ENCODE data around the gene DBI.

DBI gene

DNA sequence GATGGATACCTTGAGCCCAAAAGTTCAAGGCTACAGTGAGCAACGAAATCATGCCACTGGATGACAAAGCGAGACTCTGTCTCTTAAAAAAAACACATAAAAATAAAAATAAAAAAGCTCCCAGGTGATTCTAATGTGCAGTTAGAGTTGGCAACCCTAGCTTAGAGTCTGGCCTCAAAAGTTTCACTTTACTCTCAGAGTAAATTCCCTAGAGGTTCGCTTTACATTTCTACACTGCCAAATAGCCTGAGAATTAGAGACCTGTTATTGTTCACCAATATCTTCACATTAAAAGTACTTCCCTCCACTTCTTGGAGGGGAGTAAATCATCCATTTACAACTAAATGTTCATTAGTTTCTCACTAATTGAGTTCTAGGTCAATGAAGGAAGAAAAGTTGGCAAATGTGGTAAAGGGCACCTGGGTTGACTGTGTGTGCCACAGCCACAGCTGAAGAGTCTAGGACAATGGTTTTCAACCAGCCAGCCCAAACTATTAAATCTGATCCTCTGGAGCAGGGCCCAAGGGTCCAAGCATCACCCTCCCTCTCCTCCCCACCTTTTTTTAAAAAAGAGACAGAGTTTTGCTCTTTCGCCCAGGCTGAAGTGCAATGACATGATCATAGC lies 49.6 kb downstream of the DBI start:
- Histone ChIP-seq H3K4me3 (ENCODE audit: low read depth in 1 of 2, low read length in 2 of 2) (no peak overlapping the region), H3K9me3 (ENCODE audit: insufficient read depth, low read length, severe bottlenecking) (peaks cover 5% of the 10 kb centered on the region), H4K20me1 (ENCODE audit: insufficient read depth, low read length) (no peaks in the 10 kb centered on the region), H3K36me3 (ENCODE audit: insufficient read depth, low read length) (no peaks in the 10 kb centered on the region), H3K27ac (ENCODE audit: low read length) (no peak overlapping the region), H3K27me3 (ENCODE audit: insufficient read depth, low read length, poor library complexity) (peaks cover 7% of the 10 kb centered on the region), H2AFZ (ENCODE audit: low read depth, low read length) (no peak overlapping the region), H3K4me1 (ENCODE audit: insufficient read depth, low read length) (no peaks in the 10 kb centered on the region), H3K79me2 (ENCODE audit: insufficient read depth, low read length) (no peaks in the 10 kb centered on the region), H3K4me2 (ENCODE audit: insufficient read depth, low read length) (no peak overlapping the region), H3K9ac (ENCODE audit: low read depth, low read length) (no peak overlapping the region)
- no peak for ATAC-seq (ENCODE audit: insufficient read depth, low read depth)
- no peak for DNase-seq
- TF ChIP-seq, protein P1, sequence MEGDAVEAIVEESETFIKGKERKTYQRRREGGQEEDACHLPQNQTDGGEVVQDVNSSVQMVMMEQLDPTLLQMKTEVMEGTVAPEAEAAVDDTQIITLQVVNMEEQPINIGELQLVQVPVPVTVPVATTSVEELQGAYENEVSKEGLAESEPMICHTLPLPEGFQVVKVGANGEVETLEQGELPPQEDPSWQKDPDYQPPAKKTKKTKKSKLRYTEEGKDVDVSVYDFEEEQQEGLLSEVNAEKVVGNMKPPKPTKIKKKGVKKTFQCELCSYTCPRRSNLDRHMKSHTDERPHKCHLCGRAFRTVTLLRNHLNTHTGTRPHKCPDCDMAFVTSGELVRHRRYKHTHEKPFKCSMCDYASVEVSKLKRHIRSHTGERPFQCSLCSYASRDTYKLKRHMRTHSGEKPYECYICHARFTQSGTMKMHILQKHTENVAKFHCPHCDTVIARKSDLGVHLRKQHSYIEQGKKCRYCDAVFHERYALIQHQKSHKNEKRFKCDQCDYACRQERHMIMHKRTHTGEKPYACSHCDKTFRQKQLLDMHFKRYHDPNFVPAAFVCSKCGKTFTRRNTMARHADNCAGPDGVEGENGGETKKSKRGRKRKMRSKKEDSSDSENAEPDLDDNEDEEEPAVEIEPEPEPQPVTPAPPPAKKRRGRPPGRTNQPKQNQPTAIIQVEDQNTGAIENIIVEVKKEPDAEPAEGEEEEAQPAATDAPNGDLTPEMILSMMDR (IDR thresholded peaks at IDR 0.05; ENCODE audit: borderline replicate concordance, extremely low read depth, low read length, poor library complexity, severe bottlenecking): no peak
- no peak for TF ChIP-seq EZH2 (IDR thresholded peaks at IDR 0.05; ENCODE audit: borderline replicate concordance, low read depth, low read length, severe bottlenecking)

DNA sequence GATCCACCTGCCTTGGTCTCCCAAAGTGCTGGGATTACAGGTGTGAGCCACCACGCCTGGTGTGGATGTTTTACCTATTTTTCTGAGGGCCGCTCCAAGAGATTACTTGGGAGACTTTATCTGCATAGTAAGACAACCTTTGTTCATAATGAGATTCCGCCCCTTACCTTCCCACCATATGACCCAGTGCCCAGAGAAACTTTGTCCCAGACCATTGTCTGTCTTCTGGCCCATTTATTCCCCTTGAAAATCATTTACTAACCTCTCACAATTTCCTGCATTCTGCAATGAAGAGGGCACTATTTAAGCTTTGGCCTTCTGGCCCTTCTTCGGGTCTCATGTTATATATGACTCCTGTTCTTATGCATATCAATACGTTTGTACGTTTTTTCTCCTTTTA lies 51.1 kb downstream of the DBI start:
- Histone ChIP-seq H2AFZ (ENCODE audit: low read depth, low read length) (no peak overlapping the region), H3K4me3 (ENCODE audit: low read depth in 1 of 2, low read length in 2 of 2) (no peak overlapping the region), H3K27me3 (ENCODE audit: insufficient read depth, low read length, poor library complexity) (peaks cover 9% of the 10 kb centered on the region), H3K9me3 (ENCODE audit: insufficient read depth, low read length, severe bottlenecking) (peaks cover 6% of the 10 kb centered on the region), H3K36me3 (ENCODE audit: insufficient read depth, low read length) (no peaks in the 10 kb centered on the region), H3K4me1 (ENCODE audit: insufficient read depth, low read length) (no peaks in the 10 kb centered on the region), H3K79me2 (ENCODE audit: insufficient read depth, low read length) (no peaks in the 10 kb centered on the region), H3K4me2 (ENCODE audit: insufficient read depth, low read length) (no peak overlapping the region), H4K20me1 (ENCODE audit: insufficient read depth, low read length) (no peaks in the 10 kb centered on the region), H3K9ac (ENCODE audit: low read depth, low read length) (no peak overlapping the region), H3K27ac (ENCODE audit: low read length) (no peak overlapping the region)
- DNase-seq (no peak), ATAC-seq (ENCODE audit: insufficient read depth, low read depth) (no peak)
- TF ChIP-seq EZH2 (IDR thresholded peaks at IDR 0.05; ENCODE audit: borderline replicate concordance, low read depth, low read length, severe bottlenecking): no peak

DNA sequence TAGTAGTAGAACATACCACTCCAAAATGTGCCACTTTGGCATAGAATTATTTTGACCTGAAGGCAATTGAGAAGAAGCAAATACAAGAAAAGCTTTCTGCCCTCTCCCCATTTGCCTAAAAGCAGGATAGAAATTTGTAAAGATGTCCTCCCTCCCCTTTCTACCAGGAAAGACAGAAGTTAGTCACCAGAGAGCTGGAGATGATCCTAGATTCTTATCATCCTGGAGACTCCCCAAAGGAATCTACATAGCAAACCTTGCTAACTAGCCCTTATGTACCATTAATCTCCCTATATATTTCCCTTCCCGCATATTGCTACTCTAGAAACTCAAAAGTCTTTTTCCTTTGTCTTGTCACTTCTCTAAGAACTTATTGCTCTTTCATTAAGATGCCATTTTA lies 52.3 kb downstream of the DBI start:
- Histone ChIP-seq H3K36me3 (ENCODE audit: insufficient read depth, low read length) (no peaks in the 10 kb centered on the region), H4K20me1 (ENCODE audit: insufficient read depth, low read length) (no peaks in the 10 kb centered on the region), H2AFZ (ENCODE audit: low read depth, low read length) (no peak overlapping the region), H3K9me3 (ENCODE audit: insufficient read depth, low read length, severe bottlenecking) (peaks cover 6% of the 10 kb centered on the region), H3K4me2 (ENCODE audit: insufficient read depth, low read length) (no peak overlapping the region), H3K4me1 (ENCODE audit: insufficient read depth, low read length) (no peaks in the 10 kb centered on the region), H3K4me3 (ENCODE audit: low read depth in 1 of 2, low read length in 2 of 2) (no peak overlapping the region), H3K27ac (ENCODE audit: low read length) (no peak overlapping the region), H3K9ac (ENCODE audit: low read depth, low read length) (no peak overlapping the region), H3K79me2 (ENCODE audit: insufficient read depth, low read length) (no peaks in the 10 kb centered on the region), H3K27me3 (ENCODE audit: insufficient read depth, low read length, poor library complexity) (peaks cover 11% of the 10 kb centered on the region)
- ATAC-seq (ENCODE audit: insufficient read depth, low read depth) (no peak), DNase-seq (no peak)
- TF ChIP-seq EZH2 (IDR thresholded peaks at IDR 0.05; ENCODE audit: borderline replicate concordance, low read depth, low read length, severe bottlenecking): no peak
- TF ChIP-seq, protein P1 (IDR thresholded peaks at IDR 0.05; ENCODE audit: borderline replicate concordance, extremely low read depth, low read length, poor library complexity, severe bottlenecking): no peak

DNA sequence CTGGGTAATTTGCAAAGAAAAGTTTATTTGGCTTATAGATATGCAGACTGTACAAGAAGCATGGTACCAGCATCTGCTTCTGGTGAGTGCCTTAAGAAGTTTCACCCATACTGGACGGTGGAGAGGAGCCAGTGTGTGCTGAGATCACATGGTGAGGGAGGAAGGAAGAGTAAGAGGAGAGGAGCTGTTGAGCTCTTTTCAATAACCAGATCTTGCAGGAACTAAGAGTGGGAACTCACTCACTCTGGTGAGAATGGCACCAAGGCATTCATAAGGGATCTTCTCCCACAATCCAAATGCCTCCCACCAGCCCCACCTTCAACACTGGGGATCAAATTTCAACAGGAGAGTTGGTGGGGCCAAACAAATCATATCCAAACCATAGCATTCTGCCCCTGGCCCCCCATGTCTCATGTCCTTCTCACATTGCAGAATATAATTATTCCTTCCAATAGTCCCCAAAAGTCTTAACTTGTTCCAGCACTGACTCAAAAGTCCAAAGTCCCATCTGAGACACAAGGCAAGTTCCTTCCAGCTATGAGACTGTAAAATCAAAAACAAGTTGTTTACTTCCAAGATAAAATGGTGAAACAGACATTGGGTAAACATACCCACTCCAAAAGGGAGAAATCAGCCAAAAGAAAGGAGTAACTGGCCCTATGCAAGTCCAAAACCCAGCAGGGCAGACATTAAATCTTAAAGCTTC lies 53.2 kb downstream of the DBI start:
- peaks cover 13% of the 10 kb centered on the region for H3K27me3 ChIP-seq (ENCODE audit: insufficient read depth, low read length, poor library complexity)
- no peaks in the 10 kb centered on the region for H3K36me3 ChIP-seq (ENCODE audit: insufficient read depth, low read length)
- no peak overlapping the region for H3K9ac ChIP-seq (ENCODE audit: low read depth, low read length)
- H4K20me1 ChIP-seq (ENCODE audit: insufficient read depth, low read length): no peaks in the 10 kb centered on the region
- no peak overlapping the region for H2AFZ ChIP-seq (ENCODE audit: low read depth, low read length)
- DNase-seq (no peak), ATAC-seq (ENCODE audit: insufficient read depth, low read depth) (no peak)
- no peaks in the 10 kb centered on the region for H3K79me2 ChIP-seq (ENCODE audit: insufficient read depth, low read length)
- H3K4me2 ChIP-seq (ENCODE audit: insufficient read depth, low read length): no peak overlapping the region
- H3K4me1 ChIP-seq (ENCODE audit: insufficient read depth, low read length): no peaks in the 10 kb centered on the region
- TF ChIP-seq, protein P1 (IDR thresholded peaks at IDR 0.05; ENCODE audit: borderline replicate concordance, extremely low read depth, low read length, poor library complexity, severe bottlenecking): no peak
- TF ChIP-seq EZH2 (IDR thresholded peaks at IDR 0.05; ENCODE audit: borderline replicate concordance, low read depth, low read length, severe bottlenecking): no peak
- peaks cover 6% of the 10 kb centered on the region for H3K9me3 ChIP-seq (ENCODE audit: insufficient read depth, low read length, severe bottlenecking)
- H3K4me3 ChIP-seq (ENCODE audit: low read depth in 1 of 2, low read length in 2 of 2): no peak overlapping the region
- no peak overlapping the region for H3K27ac ChIP-seq (ENCODE audit: low read length)

All from DND-41 (cell line).